EL (cell line): ENCODE results near the gene GMDS.

Experiments used
- DNase-seq: peaks from one replicate; pipeline ENCODE4 v3.0.0-alpha.2; 2016

The GMDS gene

DNA sequence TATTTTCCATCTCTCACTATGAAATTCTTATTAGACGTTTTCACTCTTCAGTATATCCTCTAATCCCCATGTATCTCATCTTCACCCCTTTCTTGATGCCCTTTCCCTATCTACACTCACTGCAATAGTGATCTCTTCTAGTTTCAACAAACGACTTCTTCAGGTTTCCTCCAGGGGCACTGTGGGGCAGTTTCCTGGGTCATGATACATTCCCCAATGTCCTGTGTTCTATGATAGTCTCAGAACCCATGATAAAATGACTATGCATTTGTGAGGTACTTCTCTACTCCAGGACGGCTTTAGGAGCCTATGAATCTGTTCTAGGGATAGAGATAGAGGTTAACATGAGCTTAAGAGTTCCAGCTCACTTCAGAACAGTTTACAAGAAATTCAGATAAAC lies 452.4 kb downstream of the GMDS start:
- peak; percentile 45 for DNase-seq

DNA sequence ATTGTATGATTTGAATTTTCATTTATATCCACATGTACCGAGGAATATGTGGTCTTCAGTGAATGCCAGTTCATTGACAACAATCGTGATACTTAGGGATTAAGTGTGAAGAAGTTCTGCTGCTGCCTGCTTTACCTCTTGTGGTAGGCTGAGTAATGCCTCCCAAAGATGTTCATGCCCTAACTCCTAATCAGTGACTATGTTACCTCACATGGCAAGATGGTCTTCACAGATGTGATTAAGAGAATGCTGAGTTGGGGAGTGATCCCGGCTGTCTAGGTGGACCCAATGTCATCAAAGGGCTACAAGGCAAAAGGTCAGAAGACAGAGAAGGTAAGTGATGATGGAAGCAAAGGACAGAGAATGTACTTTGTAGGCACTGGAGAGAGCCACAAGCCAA lies 454.7 kb downstream of the GMDS start:
- no peak for DNase-seq

GRCh38 chr6:1789092-1789491 lies 456.3 kb downstream of the GMDS start:
- DNase-seq = peak; percentile 46

- DNase-seq = peak; percentile 45
Observed at GRCh38 chr6:1787894-1788293, 457.5 kb downstream of the GMDS start.

DNA sequence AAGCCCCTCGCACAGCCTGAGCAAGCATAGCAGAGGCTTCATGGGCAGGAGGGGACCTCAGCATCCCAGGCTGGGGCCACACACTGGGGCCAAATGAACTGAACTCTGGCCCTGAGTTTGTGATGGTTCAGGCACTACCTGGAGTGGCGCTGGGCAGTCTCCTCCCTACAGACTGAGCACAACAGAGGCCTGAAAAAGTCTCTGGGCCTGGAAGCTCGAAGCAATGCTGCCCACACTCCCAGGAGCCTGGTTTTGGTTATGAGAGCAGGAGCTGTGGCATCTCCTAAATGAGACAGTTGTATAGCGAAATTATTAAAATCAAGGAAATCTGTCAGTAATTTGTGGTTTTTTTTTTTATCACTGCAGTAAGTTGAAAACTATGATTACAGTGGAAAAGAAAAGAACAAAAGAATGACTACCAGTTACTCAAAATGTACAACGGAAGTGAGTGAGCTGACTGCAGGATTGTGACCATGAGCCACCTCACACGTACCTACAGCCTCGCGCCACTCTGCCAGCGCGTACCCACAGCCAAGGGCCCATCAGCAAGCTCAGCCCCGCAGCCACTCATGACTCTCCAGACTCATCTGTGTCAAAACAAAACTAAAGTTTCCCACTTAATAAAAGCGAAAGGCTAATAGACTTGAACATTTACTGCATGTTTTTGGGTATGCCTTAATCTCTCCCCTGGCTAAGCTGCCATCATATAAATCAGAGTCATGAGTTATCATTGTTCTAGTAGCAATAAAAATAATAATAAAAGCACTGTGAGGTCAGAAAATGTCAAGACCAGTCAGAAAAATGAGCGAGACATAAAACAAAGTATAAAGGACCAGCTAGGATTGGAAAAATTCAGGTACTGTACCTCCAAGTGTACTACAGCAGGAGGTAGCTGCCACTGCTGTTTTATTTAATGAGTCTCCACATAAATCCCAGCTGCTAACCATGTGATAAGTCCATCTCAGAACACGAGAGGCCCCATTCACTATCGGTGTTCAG lies 458.7 kb downstream of the GMDS start:
- no peak for DNase-seq

DNA sequence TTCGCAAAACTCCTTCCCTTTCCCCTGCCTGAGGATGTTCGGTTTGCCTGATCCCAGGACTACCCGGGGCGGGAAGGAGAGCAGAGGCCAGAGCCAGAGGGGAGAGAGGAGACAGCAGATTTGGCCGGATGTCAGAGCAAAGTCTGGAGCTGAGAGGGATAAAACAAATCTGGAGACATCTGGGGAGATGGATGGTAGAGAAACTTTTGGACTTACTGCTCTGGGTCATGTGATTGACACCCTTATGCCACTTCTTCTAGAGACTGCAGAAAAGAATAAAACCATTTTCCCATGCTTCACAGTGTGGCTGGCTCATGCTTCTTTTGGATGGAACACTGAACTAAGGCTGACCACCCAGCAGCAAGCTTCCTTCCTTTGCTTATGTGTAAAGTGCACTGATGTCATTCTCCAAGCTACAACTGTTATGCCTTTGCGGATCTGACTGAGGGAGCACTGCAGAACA lies 461.0 kb downstream of the GMDS start:
- DNase-seq = no peak

GRCh38 chr6:1781817-1782184 lies 463.6 kb downstream of the GMDS start:
- no peak for DNase-seq

DNA sequence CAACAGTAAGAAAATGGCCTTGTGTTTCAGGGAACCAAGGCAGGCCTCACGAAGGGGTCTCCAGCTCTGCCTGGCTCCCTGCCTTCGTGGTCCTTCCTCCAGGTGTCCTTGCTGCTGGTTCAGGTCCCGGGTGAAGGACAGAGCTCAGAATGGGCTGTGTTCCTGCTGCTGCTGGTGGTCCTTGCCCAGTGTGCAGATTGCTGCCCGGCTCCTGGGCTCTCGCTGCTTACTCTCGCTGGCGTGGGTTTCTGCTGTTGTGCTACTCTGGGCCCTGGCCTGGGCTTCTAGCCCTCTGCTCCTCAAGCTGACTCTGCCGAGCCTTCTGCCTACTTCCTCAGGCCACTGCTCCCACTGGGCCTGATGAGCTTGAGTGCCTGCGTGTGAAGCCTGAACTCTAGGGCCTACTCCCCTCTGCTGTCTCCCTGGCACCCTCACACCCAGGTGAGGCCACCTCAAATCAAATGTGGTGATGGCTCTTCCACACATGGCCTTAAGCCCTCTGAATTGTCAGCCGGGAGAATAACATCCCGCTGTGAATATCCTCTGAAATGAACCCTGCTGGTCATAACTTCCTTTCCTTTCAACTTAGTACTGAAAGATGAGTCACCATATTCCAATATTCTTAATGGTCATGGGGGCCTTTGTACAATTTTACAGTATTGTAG lies 464.1 kb downstream of the GMDS start:
- DNase-seq = no peak

DNA sequence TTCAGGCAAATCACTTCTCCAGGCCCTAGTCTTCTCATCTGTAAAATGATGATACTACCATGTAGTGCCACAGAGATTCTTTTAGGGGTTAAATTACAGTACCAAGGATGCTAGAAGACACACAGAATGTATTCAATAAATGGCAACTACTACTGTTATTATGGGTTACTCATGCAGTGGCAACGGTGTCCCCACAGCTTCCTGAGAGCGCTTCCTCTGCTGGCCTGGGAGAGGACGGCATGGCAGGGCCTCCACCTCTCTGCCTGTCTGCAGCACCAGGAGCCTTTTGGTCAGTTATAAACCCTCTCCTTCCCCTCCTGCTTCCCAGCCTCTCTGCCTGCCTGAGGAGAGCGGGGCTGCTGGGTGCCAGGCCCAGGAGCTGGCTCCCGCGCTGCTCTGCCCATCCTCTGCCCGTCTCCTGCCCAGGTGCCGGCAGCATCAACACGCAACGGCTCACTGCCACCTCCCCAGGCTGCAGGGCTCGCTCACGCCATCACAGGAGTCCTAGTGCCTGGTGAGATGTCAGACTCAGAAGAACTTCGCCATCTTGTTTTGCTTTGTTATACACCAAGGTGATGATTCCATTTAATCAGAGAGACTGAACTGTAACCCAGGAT lies 465.0 kb downstream of the GMDS start:
- DNase-seq = no peak

GRCh38 chr6:1778686-1779235 lies 466.6 kb downstream of the GMDS start:
- DNase-seq = no peak

DNA sequence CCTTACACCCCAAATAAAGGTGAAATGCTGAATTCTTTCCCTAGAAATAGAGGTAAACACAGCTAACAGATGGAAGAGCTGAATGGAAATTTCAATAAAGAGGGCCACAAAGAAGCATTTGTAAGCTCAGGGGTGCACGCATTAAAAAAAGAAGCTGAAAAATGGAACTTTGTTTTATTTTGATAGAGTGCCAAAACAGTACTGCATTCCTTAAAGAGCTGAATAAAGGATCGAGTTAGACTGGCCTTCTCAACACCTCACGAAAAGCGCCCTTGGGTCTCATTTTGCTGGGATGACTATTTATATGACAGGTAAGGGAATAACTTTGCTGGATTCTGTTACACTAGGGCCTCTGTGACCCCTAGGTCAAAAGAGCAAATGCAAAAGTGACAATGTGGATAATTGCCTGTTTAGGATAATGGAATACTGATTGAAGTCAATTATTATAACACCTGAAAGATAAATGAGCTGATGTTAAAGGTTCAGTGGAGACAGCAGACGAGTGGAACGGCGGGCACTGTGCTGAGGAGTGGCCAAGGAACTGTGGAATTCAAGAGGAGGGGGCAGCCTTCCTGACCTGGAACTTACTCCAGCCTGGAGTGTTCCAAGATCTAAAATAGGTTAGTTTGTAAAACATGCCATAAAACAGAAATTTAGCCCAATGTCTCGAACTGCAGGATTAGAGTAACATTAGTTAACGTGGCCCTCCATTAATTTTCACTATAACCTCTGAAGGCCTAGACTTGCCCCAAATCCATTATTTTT lies 467.3 kb downstream of the GMDS start:
- no peak for DNase-seq

DNA sequence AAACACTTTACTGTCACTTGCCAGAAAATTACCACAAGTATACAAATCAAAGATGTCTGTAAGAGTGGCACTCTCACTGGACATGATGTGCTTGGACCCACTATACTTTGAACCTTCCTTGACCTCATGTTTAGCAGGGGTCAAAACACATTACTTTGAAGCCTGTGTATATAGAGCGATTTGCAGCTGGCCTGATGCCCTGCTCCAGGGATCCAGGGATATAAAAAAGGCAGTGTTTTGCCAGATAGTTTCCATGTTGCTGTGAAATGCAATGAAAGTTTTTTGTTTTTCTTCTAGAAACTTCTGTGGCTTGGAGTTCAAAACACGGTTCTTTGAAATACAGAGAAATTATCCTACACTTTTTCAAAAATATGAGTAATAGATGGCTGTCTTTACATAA lies 470.0 kb downstream of the GMDS start:
- no peak for DNase-seq

GRCh38 chr6:1774226-1774915 lies 471.0 kb downstream of the GMDS start:
- no peak for DNase-seq

DNA sequence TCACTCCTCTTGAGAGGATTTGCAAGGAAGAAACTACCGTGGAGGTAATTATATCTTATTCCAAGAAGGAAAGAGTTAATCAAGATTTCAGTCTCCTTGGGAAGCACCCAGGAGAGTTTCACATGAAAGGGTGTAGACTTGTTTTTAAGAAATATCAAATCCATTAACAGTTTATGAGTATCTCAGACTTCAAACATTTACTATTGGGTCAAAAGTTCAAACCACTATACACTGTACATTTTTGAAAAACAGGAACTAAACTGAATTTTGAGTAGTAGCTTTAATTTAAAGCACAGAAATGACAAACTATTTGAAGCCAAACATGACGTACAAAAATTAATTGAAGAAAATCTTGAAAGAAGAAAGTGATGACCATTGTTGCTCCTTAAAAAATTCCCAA lies 471.7 kb downstream of the GMDS start:
- no peak for DNase-seq

- peak; percentile 60 for DNase-seq
Observed at GRCh38 chr6:1770968-1771723, 474.3 kb downstream of the GMDS start.

DNA sequence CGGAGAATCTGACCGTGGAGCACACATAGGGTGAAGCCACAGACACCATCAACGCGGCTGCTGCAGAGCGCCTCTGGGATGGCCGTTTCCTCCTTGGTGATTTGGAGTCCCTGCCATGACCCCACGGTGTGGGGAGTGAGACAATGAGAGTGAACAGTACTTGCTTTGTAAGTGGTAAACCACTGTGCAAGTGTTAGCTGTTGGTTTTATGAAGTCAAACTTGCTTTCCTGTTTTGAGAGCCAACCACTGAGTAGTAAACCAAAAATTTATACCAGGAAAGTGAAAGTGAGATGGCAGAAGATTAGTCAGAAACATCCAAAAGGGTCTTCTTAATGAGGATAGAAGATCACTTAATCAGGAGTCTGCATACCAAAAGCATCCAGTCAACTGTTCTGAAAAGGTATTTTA lies 475.0 kb downstream of the GMDS start:
- peak; percentile 47 for DNase-seq

- peak; percentile 84 for DNase-seq
Observed at GRCh38 chr6:1767481-1768246, 477.7 kb downstream of the GMDS start.

GRCh38 chr6:1766654-1767053 lies 478.8 kb downstream of the GMDS start:
- peak; percentile 37 for DNase-seq

GRCh38 chr6:1765160-1765903 lies 480.1 kb downstream of the GMDS start:
- no peak for DNase-seq
